GM18868 (cell line): ENCODE measurements around the gene SPDYE1.
"Not testable (repeated sequence)": the region's sequence is repeated elsewhere in the genome, so short reads cannot be mapped to it uniquely, and the experiment has no call there.

Experiments
- ATAC-seq: cut with Tn5 transposase; IDR thresholded peaks from one replicate; pipeline ENCODE4 v1.9.1; 2021; ENCODE audit warnings: mild to moderate bottlenecking, moderate library complexity; ENCODE audit not compliant: unreplicated experiment

SPDYE1 gene

DNA sequence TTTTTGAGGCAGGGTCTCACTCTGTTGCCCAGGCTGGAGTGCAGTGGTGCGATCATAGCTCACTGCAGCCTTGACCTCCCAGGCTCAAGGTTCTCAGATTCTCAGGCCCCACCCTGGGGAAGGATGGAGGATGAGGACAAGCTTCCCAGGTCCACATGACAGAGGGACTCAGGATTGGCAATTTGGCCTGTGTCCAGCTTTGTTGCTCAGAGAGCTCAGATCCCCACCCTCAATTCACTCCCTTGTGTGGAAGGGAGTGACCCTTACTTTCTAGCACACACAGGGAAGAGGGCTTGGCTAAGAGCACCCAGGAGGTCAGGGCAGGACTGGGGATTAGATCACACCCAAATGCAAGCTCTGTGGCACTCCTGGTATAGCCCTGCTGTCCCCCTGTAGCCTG, 6.9 kb upstream of the SPDYE1 start:
- ATAC-seq: not testable (repeated sequence)

DNA sequence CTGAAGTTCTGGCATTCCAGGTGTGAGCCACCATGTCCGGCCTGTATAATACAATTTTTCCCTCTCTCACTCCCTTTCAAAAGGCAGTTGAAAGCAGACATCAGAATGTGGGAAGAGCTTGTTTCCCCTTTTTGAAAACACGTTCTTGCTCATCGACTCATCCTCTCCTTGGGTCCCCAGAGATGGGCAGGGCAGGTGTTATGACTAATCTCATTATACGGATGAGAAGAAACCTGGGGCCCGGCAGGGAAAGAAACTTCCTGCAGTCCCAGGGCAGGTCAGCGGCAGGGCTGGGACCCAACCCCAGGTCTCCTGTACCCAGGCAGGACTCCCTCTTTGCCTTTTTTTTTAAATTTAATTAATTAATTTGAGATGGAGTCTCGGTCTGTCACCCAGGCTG, 4.8 kb upstream of the SPDYE1 start:
- peak; percentile 96 for ATAC-seq

DNA sequence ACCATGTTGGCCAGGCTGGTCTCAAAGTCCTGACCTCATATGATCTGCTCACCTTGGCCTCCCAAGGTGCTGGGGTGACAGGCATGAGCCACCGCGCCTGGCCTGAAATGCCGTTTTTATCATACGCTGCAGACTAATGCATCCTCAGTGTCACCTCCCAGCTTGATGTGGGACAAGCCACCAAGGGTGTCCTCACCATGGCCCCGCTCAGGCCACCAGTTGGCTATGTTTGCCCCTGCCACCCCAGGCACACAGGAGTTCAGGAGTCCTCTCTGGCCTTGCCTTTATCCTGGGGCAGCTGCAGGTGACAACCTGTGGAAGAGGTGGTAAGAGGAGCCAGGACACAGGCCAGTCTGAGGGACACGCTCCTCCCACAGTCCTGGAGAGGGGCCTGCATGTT, 3.0 kb upstream of the SPDYE1 start:
- not testable (repeated sequence) for ATAC-seq

DNA sequence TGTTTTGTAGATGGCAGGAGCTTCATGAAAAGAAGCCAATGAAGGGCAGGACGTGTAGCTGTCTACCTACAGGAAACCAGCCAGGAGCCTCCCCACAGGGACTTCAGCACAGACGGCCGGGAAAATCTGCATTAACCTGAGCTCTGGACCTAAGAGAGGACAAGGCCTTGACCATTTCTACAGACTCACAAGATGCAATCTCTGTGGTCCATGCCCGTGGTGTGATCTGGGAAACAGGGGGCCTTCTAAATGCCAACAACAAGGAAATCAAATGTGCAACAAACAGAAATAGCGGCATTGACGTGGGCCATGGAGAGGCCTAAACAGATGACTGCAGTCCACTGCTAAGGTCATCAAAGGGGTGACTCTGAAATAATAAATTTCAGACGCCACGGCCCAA, 14.4 kb downstream of the SPDYE1 start:
- not testable (repeated sequence) for ATAC-seq

DNA sequence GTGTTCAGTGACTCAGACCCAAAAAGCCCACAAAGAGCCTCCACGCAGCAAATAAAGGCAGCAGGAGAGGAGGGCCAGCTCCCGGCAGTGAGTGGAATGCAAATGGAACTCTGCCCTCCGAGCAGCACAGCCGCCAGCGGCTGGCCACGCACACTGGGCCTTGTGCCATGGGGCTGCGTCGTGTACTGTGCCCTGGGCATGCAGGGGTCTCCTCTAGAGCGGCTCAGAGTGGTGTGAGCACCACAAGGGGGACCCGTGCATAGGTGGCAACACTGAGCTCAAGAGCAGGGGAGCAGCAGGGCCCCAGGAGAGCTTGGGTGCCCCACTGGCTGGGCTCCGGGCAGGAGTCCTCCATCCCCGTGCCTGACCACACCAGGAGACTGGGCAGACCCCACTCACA, 17.4 kb downstream of the SPDYE1 start:
- not testable (repeated sequence) for ATAC-seq

DNA sequence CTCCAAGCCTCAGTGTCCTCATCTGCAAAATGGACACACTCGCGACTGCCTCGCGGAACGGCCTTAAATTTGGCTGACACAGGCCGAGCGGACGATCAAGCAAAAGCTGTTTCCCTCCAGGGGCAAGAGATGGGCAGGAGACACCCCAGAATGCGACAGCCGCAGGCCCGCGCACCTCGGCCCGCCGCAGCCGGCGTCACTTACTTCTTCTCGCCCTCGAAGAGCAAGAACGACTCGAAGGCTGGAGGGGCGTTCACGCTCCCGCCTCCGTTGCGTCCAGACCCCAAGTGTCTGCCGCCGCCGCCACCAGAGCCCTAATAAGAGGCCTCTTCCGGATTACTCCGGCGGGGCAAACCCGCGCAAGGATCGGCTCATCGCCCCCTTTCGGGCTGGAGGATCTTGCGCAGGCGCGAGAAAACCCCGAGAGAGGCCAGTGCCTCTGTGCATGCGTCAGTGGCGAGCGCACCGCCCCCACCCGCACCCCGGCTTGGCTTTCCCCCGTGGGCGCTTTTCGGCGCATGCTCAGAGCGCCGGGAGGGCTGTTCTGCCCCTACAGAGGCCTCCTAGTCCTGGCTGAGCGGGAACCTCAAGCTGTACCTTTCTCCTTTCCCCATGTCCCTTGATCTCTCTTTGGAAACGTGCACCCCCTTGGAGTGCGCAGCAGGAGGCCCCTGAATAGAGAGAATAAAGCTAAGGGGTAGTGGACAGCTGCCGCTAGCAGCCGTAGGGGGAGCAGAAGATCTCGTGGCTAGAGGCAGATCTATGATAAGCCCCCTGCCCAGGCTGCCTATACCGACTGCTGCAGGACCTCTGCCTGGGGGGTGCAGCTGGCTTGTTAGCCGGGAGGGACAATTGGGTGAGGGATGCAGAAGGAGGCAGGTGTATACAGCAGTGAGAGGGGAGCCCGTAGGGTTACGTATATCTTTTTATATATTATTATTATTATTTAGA, 21.4 kb downstream of the SPDYE1 start:
- ATAC-seq: peak; percentile 95

DNA sequence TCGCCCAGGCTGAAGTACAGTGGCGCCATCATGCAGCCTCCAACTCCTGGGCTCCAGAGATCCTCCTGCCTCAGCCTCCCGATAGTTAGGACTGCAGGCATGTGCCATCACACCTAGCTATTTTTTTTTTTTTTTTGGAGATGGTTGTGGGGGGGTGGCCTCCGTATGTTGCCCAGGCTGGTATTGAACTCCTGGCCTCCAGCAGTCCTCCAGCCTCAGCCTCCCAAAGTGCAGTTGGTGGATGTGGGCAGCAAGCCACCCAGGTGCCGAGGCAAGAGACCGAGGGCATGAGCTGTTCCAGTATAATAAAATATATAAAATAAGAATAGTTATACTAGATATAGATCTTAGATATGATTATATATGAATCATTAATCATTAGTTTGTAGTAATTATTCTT, 22.1 kb downstream of the SPDYE1 start:
- ATAC-seq: not testable (repeated sequence)

DNA sequence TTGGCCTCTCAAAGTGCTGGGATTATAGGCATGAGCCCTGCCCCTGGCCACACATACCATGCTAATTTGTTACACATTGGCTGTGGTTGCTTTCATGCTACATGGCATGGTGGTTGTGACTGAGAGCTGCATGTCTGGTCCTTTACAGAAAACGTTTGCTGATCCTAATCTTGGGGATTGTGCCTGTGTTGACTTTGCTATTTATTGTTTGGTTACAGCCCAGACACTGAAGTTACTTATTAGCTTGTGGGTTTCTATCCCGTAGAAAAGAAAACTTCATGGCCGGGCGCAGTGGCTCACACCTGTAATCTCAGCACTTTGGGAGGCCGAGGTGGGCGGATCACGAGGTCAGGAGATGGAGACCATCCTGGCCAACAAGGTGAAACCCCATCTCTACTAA, 24.4 kb downstream of the SPDYE1 start:
- ATAC-seq: not testable (repeated sequence)

DNA sequence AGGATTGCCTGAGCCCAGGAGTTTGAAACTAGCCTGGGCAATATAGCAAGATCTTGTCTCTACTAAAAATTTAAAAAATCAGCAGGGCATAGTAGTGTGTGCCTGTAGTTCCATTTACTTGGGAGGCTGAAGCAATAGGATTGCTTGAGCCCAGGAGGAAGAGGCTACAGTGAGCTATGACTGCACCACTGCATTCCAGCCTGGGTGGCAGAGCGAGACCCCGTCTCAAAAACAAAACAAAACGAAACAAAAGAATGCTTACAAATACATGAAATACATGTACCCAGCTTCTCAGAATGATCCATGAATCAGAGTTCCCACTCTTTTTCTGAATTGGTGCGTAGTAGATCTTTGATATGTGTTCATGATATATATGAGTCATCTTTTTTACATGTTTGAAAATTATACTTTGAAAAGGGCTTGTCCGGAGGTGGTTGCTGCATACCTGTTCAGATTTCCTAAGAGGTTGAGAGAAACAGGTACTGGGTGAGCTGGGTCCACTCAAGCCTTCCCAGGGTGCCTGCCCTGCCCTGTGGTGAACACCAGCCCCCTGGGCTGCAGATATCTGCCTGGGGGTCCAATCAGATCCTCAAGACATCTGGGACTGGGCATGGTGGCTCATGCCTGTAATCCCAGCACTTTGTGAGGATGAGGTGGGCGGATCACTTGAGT, 25.2 kb downstream of the SPDYE1 start:
- ATAC-seq: not testable (repeated sequence)

DNA sequence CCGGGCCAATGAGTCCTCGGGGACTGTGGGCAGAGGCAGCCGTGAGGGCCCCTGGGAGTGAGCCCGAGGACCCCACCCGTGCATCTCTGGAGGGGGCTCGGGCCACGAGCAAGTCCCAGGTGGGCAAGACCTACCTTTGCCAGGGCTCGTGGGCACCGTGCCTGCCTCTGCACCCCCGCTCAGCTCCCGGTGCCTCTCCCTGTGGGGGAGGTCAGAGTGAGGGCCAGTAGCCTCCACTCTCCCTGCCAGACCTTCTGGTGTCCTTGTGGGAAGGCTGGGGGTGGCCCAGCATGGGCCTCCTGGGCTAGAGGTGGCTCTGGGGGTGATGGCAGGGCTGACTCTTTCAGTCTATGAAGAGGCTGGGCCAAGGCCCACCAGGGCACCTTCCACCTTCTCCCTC, 31.7 kb downstream of the SPDYE1 start:
- not testable (repeated sequence) for ATAC-seq

DNA sequence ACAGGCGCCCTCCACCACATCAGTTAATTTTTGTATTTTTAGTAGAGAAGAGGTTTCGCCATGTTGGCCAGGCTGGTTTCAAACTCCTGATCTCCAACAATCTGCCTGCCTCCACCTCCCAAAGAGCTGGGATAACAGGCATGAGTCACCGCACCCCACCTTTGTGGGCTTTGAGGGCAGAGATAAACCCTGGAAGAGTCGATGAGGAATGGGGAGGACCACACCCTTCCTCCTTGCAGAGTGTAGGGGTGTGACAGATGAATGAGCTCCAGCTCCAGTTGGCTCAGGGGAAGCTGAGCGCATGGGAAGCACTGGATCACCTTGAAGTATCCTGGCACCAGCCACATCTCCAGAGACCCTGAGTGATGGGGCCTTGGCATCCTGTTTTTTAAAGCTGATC, 32.3 kb downstream of the SPDYE1 start:
- not testable (repeated sequence) for ATAC-seq

DNA sequence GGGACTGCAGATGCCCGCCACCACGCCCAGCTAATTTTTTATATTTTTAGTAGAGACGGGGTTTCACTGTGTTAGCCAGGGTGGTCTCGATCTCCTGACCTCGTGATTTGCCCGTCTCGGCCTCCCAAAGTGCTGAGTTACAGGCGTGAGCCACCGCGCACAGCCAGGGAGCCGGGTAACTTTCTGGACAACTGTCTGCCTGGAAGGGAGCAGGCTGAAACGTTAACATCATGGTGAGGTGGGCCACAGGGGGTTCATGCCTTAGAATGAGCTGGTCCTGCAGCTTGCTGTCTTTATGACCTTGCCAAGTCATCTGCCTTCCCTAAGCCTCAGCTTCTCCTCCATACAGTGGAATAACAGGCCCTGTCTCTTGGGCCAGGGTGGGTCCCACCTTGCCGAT, 33.6 kb downstream of the SPDYE1 start:
- ATAC-seq: not testable (repeated sequence)

DNA sequence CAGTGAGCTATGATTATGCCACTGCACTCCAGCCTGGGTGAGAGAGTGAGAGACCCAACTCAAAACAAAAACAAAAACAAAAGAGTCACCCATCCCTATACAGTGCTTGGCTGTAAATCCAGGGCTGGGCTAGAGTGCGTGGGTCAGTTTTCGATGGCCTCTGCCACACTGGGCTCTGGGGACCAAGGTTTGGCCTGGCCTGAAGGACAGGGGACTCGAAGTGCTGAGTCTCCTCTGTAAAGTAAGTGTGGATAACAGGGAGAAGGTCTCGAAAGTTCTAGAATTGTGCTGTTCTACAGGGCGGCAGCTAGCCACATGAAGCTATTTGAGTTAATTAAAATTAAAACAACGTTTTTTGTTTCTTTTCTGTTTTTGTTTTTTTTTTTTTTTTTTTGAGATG, 34.3 kb downstream of the SPDYE1 start:
- ATAC-seq: not testable (repeated sequence)

DNA sequence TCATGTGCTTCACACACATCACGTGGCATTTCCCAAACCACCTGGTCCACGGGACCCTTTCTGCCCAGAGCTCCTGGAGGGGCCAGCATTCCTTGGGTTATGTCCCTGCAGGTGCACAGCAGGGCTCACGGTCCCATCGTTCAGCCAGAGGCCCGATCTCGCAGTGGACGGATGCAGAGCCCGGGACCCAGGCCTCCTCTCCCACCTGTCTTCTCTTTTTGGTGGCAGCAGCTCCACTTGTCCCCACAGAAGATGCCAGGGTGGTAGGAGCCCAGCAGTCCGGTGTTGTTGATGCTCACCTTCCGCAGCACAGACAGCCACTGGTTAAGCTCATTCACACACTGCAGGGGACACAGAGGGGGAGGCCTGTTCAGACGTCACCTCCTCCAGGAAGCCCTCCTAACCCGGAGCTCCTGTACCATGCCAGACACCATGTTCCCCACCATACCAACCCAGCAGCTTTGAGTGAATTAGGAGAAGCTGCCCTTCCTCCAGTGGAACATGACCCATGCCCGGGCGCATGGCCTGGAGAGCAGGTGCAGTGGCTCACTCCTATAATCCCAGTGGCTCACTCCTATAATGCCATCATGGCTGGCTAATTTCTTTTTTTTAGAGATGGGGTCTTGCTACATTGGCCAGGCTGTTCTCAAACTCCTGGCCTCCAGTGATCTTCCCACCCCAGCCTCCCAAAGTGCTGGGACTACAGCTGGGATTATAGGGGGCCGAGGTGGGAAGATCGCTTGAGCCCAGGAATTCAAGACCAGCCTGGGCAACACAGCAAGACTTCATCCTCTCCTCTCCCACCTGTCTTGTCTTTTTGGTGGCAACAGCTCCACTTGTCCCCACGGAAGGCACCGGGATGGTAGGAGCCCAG, 36.5 kb downstream of the SPDYE1 start:
- not testable (repeated sequence) for ATAC-seq

DNA sequence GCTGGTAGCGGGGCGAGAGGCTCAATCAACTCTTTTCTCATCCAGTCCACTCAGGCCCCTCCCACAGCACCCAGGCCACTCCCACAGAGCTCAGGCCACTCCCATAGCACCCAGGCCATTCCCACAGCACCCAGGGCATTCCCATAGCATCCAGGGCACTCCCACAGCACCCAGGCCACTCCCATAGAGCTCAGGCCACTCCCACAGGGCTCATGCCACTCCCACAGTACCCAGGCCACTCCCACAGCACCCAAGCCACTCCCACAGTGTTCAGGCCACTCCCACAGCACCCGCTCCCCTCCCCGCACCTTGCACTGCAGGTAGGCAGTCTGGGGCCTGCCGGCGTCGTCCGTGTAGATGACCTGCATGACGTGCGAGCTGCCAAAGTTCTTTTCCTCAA, 38.7 kb downstream of the SPDYE1 start:
- not testable (repeated sequence) for ATAC-seq

DNA sequence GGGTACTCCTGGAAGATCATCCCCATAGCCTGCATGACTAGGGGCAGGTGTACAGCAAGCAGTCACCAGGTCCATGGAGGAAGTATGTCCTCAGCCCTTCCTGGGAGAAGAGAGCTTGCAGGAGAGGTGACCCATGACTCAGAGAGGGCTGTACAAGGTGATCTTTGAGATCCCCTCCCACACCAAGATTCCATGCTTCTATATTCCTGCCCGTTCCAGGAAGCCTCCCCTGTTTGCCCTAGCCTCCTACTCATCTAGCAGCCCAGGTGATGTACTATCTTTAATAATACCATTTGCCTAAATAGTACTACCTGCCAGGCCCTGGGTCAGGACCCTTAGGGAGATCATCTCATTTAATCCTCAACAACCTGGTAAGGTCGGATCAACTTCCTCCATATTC, 40.3 kb downstream of the SPDYE1 start:
- ATAC-seq: not testable (repeated sequence)

DNA sequence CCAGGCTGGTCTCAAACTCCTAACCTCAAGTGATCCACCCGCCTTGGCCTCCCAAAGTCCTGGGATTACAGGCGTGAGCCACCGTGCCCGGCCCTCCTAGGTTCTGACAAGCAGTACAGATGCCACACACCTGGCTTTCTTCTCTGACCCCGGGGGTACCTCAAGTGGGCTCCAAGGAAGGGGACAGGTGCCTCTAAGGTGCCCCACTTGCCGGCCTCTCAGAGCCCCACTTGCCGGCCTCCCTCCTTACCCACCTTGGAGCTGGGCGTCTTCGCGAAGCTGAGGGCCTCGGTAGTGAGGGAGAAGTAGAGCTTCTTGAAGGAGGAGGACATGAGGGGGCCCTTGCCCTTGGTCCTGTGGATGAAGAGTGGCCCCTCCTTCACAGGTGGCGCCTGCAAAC, 40.9 kb downstream of the SPDYE1 start:
- not testable (repeated sequence) for ATAC-seq

DNA sequence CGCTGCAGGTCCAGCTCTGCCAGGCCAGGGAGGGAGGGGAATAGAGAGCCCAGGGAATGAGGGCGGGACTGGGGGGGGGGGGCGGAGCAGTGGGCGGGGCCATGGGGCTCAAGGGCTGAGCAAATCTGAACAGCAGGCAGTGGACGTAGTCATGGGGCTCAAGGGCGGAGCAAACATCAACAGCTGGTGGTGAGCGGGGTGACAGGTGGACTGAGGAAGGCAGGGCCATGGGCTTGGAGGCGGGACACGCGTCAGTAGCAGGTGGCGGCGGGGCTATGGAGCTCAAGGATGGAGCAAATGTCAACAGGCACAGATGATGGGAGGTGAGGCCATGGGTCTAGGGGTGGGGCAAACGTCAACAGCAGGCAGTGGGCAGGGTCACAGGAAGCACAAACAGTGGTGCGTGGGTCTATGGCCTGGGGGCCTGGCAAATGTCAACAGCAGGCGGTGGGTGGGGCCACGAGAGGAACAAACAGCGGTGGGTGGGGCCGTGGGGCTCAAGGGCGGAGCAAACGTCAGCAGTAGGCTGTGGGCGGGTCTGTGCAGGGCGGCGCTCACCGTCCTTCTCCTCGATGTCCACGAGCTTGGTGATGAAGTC, 41.4 kb downstream of the SPDYE1 start:
- ATAC-seq: peak; percentile 70

DNA sequence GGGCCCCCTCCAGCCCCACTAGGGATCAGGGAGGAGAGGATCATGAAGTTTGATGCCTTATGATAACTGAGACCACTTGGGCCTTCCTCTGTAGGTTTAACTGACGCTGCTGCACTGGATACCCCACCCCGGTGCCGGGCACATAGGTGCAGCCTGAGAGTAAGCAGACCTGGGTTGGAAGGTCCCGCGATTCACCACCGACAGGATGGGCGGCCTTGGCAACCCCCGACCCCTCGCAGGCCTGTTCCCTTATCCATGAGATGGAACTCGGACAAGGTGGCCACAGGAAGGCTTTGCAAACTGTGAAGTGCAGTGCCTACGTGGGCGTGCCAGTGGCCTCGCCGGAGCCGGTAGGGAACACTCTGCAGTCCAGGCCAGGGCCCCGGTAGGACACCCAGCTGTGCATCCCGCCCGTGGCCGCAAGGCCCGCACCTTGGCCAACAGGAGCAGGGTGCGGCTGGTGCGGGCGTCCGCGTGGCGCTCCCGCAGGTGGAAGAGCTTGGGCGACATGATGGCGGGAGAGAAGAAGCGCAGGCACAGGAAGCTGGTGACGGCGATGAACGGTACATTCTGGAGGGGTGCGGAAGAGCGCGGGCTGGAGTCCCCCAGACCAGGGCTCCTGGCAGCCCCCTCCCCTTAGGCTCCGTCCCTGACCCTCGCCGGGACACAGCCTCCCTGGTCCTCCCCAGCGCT, 42.2 kb downstream of the SPDYE1 start:
- ATAC-seq: peak; percentile 1

DNA sequence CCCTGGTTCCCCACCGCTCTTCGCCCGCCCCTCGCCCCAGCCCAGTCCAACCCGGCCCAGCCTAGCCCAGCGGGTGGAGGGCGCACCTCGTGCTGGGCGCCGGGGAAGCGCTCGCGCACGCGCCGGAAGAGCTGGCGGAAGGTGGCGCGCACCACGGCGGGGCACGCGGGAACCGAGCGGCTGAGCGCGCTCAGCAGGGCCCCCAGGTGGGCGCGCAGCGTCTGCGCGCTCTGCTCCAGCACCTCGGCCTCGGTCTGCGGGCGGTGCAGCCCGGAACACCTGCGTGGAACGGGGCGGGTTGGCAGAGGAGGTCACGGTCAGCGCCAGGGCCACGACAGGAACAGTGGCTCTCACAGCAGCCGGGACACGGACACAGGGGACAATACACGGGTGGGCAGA, 42.8 kb downstream of the SPDYE1 start:
- peak; percentile 53 for ATAC-seq
